Stimulated activated CD8-positive, alpha-beta memory T cell treated with anti-CD3 and anti-CD28 coated beads, Interleukin-12 subunit alpha, Interleukin-12 subunit beta, amount 100 ng/mL, for 24 hours (primary cell): ENCODE data around the gene MAN1C1.
A peak's percentile ranks its signal among the peaks of the same experiment; 100 is the strongest.

Source experiments
- DNase-seq: peaks from one replicate; pipeline ENCODE4 v3.0.0-alpha.2; 2020; ENCODE audit errors: extremely low read depth

The MAN1C1 gene

DNA sequence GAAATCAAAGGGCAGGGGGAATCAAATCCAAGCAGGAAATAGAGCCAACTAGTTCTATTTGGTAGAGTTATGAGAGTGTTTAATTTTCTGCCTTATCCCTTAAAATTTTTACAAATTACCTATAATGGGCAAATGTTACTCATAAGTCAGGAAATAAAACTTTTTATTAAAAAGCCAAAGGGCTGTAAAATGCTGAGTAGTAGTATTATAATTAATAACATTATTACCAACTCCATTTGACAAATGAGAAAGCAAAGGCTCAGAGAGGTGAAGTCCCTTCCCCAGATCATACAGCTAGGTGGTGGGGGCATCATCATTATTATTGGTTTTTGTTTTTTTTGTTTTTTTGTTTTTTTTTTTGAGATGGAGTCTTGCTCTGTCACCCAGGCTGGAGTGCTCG is 186.8 kb downstream of the MAN1C1 start:
- DNase-seq, result no peak

DNA sequence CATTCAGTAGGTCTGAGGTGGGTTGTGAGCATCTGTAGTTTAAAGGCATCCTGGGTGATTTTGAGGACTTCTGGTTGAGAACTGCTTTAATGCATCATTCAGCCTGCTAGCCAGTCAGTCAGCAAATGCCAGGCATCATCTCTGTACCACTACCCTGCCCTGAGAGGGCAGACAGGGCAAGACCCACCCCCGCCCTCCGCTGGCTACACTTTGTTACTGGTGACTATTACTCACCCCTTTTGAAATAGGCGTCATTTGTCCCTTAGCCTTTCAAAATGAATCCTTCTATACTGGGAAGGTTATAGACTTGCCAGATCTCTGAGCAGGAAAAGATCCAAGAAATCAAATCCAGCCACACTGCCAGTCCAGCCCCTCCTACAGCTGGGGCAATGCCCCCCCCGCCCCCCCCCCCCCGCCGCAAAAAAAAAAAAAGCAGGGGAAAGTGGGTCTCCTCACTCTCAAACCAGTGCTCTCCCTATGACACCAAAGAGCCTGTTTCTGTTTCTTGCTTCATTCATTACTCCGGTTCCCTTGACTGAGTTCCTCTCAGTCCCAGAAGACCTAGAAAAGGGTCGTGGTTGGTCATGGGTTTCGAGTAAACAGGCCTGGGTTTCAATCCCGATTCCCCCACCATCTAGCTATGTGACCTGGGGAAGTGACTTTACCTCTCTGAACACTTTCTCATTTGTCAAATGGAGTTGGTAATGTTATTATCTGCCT is 187.8 kb downstream of the MAN1C1 start:
- DNase-seq, result no peak

DNA sequence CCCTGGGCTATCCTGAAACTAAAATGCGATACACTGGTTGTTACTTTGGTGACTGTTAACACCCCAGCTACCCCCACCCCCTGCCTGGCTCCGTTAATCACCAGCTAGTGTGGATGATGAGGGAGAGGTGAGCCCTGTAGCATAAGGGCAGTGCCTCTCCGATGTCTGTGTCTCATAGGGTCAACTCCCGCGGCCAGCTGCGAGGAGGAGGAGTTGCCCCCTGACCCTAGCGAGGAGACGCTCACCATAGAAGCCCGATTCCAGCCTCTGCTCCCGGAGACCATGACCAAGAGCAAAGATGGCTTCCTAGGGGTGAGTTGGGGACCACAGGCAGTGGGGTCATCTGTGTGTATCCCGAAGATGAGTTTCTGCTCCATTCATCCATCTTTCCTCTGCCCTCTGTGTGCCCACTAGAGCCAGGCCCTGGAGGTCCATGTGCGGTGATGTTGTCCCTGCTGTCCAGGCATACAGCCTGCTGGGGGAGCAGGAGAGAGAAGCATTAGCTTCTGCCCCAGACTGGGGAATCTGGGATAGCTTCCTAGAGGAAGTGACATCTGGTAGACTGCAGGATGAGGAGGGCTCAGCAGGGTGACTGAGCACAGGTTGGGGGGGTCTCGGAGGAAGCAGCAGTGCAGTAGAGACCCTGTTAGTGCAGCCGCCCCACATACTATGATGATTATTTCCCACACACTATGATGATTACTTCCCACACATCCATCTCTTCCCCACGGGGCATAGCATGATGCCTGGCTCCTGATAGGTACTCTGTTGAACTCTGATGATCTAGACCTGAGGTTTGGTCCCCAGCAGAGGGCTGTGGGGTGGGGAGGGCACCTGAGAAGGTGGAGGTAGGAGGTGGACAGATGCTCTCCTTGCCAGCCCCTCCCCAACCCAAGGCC is 188.6 kb downstream of the MAN1C1 start:
- no peak for DNase-seq

DNA sequence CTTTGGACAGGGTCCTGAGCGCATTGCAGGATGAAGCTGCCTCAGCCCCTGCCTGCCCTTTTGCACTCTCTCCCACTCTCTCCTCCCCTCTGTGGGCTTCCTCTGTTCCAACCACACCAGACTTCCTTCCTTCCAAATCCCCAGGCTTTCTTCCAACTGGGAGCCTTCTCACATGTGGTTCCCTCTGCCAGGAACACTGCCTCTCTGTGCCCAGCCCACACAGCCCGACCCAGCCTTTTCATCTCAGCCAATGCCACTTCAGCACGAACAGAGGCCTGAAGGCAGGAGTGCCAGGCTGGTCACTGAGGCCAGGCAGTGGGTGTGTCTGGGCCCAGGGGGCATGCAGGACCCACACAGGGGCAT is 189.3 kb downstream of the MAN1C1 start:
- DNase-seq, result no peak

DNA sequence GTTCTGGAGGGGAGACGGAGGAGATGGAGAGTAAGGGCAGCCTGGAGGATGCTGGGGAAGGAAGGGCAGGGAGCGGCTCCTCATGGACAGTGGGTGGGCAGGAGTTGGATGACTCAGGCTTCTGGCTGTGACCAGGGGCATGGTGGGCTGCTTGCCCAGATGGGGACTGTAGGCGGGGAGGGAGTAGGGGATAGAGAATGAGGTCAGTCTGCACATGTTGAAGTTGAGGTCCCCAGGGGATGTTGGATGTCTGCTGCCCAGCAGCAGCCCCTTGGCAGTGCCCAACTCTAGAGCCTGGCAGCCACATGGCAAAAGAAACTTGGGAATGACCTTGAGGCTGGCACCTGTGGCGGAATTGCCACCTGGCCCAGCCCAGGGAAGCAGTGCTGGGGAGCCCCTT is 189.8 kb downstream of the MAN1C1 start:
- DNase-seq, result no peak

DNA sequence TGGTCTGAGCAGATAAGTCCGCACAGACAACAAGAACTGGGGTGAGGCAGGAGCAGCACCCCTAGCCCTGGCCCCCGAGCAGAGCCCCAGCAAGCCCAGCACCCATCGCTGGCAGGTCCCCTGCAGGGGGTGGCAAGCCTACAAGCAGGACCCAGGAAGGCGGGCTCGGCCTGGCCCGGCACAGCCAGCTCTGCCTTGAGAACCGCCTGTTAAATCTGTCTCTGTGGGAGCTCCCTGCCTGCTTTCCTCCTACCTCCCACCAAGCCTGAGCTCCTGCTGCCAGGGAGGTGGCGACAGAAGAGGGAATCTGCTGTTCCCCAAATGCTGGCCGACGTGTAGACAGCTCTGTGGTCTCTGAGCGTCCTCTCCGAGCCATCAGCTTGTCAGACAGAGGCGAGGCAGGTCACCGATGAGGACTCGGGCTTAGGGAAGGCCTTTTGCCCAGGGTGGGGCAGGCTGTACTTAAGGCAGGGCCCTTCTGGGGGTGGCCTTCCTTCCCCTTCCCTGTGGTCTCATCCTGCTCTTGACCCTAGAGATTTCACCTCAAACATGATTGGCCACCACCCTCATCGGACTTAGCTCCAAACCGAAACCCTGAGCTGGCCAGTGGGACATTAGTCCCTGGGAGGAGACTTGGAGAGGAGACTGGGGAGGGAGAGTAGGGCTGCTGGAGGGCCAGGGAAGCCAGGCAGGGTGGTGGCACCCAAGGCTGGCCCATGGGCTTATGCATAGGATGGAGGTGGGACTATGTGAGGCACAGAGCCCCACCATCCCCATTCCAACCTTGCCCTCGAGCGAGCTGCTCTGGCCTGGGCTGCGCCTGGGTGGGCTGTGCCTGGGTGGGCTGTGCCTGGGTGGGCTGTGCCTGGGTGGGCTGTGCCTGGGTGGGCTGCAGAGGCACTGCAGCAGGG is 191.1 kb downstream of the MAN1C1 start:
- no peak for DNase-seq

DNA sequence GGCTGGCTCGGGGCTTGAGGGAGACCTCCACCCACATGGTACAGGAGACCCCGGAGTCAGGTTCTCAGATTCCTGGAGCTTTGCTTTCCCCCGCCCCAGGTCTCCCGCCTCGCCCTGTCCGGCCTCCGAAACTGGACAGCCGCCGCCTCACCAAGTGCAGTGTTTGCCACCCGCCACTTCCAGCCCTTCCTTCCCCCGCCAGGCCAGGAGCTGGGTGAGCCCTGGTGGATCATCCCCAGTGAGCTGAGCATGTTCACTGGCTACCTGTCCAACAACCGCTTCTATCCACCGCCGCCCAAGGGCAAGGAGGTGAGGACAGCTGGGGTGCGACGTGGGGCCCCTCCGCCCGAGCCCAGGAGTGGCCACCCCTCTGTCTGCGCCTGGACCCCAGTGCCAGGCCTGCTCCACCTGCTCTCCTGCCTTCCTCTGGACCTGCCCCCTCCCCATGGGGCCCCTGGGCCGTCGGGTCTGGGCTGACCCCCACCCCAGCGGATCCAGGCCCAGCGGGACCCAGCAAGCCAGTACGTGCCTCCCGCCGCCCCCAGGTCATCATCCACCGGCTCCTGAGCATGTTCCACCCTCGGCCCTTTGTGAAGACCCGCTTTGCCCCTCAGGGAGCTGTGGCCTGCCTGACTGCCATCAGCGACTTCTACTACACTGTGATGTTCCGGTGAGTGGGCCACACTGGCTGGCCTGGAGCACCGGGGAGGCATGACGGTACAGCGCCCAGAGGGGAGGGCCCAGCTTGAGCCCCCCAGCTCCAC is 192.1 kb downstream of the MAN1C1 start:
- DNase-seq, result no peak

DNA sequence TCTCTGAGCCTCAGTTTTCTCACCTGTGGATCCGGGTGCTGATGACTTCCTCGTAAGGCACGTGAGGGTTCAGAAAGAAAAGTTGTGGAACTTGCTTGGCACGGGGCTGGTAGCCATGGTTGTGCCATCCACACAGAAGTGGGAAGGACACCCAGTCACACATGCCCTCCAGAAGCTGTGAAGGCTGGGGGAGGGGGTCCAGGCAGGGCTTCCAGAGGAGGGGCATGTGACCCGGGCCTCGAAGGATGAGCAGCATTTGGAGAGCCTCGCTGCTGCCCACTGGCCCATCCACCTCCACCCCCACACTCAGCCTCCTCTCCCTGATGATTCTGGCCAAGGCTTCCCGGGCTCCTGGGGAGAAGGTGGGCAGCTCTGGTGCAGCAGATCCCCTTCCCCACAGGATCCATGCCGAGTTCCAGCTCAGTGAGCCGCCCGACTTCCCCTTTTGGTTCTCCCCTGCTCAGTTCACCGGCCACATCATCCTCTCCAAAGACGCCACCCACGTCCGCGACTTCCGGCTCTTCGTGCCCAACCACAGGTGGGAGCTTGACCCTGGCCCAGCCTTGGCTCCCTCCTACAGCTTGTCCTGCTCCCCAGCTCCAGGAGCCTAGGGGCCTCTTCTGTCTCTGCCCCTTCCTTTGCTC is 192.8 kb downstream of the MAN1C1 start:
- no peak for DNase-seq

DNA sequence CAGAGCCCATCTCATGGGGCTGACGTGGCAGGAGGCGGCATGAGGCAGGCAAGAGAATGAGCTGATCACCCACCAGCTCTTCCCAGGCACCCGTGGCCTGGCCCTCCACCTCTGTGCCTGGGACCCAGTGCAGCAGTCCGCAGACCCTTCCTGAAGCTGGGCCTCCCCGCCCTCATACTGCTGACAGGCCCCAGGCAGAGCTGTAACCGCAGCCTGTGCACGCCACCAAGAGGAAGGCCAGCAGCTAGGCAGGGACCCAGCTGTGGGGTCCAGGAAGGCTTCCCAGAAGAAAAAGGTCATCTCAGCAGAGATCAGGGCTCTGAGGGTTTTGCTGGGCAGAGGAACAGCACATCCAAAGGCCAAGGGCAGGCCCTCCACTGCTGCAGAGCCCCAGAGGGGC is 193.3 kb downstream of the MAN1C1 start:
- no peak for DNase-seq

DNA sequence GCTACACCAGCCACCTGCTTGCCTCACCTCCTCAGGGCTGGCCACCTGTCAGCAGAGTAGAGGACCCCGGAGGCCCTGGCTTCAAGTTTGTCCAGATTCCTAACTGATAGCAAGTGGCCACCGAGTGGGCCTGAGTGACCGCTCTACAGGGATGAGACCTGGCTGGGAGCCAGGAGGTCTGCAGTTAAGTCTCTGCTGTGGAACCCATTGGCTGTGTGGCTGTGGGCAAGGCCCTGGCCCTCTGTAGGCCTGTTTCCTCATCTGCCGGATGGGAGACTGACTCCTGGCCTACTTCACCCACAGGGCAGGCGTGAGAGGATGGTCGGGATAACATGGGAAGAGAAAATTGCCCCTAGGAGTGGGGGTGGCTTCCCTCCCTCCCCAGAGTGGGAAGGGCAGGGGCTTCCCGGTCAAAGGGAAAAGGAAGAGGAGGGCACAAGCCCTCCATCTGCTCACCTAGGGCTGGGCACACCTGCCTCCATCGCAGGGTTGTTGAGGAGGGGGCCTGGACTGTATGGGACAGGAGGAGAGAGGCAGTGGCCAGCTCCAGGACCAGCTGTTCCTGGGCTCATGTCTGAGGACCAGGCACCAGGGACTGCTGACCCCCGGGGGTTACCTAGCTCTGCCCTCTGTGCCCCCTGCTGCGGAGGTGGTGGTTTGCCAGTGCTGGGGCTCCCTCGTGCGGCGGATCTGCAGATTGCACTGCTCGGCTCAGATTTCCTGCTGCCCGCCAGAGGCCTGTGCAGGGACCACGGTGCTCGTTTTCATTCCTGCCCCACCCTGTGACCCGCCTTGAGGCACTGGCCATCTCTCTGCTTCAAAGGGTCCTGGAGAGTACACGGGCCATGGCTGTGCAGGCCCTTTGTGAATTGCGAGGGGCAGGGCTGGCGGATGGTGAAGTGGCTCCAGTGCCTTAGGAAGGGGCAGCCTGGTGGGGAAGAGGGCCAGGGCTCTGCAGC is 194.0 kb downstream of the MAN1C1 start:
- peak; percentile 36 for DNase-seq

DNA sequence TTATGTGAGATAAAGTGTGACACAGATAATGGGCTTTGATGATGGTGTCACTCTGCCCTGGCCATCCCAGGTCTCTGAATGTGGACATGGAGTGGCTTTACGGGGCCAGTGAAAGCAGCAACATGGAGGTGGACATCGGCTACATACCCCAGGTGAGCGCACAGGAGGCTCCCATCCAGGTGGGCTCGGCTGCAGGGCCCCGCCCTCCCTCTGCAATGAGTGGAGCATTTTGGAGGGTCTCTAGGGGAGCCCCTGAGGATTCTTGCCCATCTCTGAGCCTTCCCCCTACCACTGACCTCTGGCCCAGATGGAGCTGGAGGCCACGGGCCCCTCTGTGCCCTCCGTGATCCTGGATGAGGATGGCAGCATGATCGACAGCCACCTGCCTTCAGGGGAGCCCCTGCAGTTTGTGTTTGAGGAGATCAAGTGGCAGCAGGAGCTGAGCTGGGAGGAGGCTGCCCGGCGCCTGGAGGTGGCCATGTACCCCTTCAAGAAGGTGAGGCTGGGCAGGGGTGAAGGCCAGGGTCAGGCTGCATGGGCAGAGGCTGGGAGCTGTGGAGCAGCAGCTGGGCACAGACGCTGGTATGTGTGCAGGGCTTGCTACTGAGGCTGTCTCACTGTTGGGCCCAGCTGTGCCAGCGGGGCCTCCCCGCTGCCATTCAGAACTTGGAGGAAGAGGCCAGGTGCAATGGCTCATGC is 194.9 kb downstream of the MAN1C1 start:
- DNase-seq, result no peak

DNA sequence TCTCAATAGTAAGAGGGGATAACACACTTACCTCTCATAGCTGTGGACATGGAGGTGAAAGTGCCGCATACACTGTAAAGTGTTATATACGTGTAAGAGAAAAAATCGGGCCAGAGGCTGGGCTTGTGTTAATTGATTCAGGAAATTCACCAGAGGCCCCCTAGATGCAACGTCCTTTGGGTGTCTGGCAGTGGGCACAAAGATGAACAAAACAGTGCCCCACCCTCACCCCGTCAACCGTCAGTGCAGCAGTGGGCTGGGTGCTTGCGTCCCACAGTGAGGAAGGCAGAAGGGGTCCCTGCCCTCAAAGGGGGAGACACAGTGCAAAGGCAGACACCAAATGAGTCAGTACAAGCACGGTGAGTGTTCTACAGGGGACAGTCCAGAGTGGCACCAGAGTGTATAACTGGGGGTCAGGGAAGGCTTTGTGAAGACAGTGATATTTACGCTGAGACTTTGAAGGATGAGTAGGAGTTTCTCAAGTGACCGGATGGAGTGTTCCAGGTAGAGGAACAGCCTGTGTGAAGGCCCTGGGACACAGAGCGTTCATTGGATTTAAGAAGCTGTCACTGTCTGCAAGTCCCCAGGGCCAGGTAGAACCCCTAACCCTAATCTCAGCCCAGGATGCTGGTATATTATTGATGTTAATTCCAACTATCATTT is 196.6 kb downstream of the MAN1C1 start:
- no peak for DNase-seq

DNA sequence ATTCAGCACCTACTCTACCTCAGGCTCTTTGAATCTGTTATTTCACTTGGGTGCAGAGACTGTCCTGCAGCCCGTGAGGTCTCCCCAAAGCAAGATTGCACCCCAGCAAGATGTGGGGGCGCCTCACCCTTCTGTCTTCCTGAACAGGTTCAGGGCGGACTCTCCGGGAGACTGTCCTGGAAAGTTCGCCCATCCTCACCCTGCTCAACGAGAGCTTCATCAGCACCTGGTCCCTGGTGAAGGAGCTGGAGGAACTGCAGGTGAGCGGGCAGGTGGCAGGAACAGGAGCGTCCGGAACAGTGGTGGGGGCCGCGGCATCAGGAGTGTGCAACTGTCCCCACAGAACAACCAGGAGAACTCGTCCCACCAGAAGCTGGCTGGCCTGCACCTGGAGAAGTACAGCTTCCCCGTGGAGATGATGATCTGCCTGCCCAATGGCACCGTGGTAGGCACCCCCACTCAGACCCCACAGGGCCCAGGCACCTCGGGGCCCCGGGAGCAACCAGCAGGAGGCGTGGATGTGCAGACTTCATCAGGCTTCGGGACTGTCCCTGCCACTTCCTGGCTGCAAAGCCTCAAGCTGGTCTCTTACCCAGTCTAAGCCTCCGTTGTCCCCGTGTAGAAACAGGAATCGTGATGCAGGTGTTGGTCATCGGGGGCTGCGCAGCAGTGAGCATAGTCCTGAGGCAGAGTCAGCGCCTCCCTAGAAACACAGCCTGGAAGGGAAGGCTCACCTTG is 197.3 kb downstream of the MAN1C1 start:
- DNase-seq, result no peak

DNA sequence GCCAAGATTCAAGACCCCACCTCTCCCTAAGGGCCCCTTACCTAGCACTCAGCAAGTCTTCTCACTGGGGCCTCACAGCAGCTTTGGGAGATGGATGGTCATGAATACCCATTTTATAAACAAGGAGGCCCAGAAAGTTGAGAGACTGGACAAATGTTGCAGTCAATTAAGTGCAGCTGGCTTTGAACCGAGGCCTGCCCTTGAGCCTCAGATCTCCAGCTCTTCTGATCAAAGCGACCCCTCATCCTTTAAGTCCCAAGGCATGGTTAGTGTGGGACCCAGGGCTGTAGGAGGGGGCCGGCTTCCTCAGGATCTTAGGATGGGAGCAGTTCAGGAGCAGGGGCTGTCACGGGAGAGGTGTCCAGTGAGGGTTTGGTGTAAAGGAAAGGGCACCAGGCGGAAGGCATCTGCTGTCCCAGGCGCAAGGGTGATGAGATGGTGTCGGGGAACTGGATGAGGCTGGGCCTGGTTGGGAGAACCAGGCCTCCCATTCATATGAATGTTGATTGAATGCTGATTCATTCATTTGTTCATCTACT is 198.0 kb downstream of the MAN1C1 start:
- no peak for DNase-seq

DNA sequence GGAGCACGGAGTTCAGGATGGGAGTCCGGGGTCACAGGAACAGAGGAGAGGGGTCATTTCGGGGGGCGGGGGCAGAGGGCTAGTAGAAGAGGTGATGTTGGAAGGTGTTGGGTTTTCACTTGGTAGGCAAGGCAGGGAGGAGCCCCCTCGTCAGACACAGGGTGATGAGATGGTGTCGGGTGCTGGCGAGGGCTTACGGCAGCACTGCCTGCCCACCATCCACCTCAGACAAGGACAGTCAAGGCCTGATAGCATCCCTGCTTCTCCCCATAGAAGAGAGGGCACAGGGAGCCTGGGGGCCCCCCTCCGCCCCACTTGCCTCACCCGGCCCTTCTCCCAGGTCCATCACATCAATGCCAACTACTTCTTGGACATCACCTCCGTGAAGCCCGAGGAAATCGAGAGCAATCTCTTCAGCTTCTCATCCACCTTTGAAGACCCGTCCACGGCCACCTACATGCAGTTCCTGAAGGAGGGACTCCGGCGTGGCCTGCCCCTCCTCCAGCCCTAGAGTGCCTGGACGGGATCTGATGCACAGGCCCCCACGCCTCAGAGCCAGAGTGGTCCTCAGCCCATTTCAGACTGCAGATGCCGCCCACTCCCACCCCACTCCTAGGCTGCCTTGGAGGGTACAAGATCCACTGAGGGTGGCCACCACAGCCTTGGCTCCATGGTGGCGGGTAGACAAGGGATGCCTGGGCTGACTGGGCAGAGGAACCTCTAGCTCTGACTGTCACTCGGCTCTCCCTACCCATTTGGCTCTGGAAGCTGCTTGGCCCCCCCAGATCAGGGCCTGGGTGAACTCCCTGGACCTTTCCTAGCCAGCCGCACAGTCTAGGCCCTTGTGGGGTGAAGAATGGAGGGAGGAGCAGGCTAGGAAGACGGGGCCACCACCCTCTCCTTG is 198.9 kb downstream of the MAN1C1 start:
- no peak for DNase-seq

DNA sequence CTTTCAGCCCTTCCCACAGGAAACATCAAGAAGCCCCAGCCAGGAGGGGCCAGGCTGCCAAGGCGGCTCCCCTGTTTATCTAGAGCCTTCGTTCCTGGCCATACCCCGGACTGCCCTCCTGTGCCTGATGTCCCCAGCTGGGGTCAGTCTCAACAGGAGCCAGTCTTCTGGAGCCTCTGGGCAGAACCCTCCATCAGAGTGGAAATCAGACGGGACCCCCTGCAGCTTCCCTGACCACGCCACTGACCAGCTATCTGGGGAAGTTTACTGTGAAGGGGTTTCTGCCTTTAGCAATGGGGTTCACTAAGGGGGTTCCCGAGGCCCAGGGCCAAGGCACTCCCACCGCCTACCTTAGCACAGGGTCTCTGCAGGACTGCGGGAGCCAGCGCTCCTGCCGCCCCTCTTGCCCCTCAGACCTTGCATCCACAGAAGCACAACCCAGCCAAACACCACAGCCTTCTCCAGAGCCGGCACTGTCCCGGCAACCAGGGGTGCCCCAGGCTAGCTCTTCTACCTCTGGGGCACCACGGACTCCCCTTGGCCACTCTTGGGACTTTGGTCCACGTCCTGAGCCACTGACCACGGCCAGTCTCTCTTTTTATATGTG is 199.6 kb downstream of the MAN1C1 start:
- no peak for DNase-seq
